SK-N-SH treated with all-trans-retinoic acid at 6 μM for 48 hours (cell line): Measurements from ENCODE around the gene DPP10.

Source experiments
- ATAC-seq: fragments of 200-7000 bp; cut with Tn5 transposase; 3 replicates; pipeline ENCODE4 v1.9.1; 2020; ENCODE audit warnings: mild to moderate bottlenecking, moderate library complexity
- ARNTL ChIP-seq: fragments of 450-650 bp; formaldehyde crosslinking; IDR thresholded peaks from 2 replicates; pipeline ENCODE4 v1.5.0; 2020; ENCODE audit warnings: low read depth, mild to moderate bottlenecking, moderate library complexity, borderline replicate concordance
- CREB5 ChIP-seq: fragments of 250-450 bp; sonication (Bioruptor Pico); IDR thresholded peaks from 2 replicates; pipeline ENCODE4 v1.5.1; 2020; ENCODE audit warnings: low read depth, mild to moderate bottlenecking, moderate library complexity
- CSDC2 ChIP-seq: fragments of 250-450 bp; sonication (Bioruptor Pico); IDR thresholded peaks from 2 replicates; pipeline ENCODE4 v1.5.0; 2020; ENCODE audit warnings: mild to moderate bottlenecking, moderate library complexity
- ESRRG ChIP-seq: fragments of 250-450 bp; sonication (Bioruptor Pico); IDR thresholded peaks from 2 replicates; pipeline ENCODE4 v1.6.1; 2021; ENCODE audit warnings: mild to moderate bottlenecking
- GLIS3 ChIP-seq: fragments of 250-450 bp; sonication (Bioruptor Pico); IDR thresholded peaks from 2 replicates; pipeline ENCODE4 v1.5.0; 2020; ENCODE audit warnings: mild to moderate bottlenecking, moderate library complexity
- ISL1 ChIP-seq: fragments of 250-450 bp; sonication (Bioruptor Pico); IDR thresholded peaks from 2 replicates; pipeline ENCODE4 v2.1.2; 2022; ENCODE audit warnings: mild to moderate bottlenecking, moderate library complexity
- OSR1 ChIP-seq: fragments of 250-450 bp; sonication (Bioruptor Pico); IDR thresholded peaks from 2 replicates; pipeline ENCODE4 v1.8.0; 2022; ENCODE audit warnings: moderate library complexity, mild to moderate bottlenecking, inconsistent platforms
- RARB ChIP-seq: fragments of 250-450 bp; sonication (Bioruptor Pico); IDR thresholded peaks from 2 replicates; pipeline ENCODE4 v1.8.0; 2021; ENCODE audit warnings: mild to moderate bottlenecking, moderate library complexity
- SNAI2 ChIP-seq: fragments of 250-450 bp; sonication (Bioruptor Pico); IDR thresholded peaks from 2 replicates; pipeline ENCODE4 v1.5.0; 2020; ENCODE audit warnings: mild to moderate bottlenecking, moderate library complexity
- TCF4 ChIP-seq: fragments of 250-450 bp; sonication (Bioruptor Pico); IDR thresholded peaks from 2 replicates; pipeline ENCODE4 v1.8.0; 2021; ENCODE audit warnings: mild to moderate bottlenecking, moderate library complexity, borderline replicate concordance
- TOX ChIP-seq: fragments of 250-450 bp; sonication (Bioruptor Pico); IDR thresholded peaks from 2 replicates; pipeline ENCODE4 v1.8.0; 2021; ENCODE audit warnings: mild to moderate bottlenecking, moderate library complexity, borderline replicate concordance
- ZC3H10 ChIP-seq: fragments of 250-450 bp; sonication (Bioruptor Pico); IDR thresholded peaks from 2 replicates; pipeline ENCODE4 v1.5.1; 2021; ENCODE audit warnings: mild to moderate bottlenecking, moderate library complexity
- ZFP3 ChIP-seq: fragments of 250-450 bp; sonication (Bioruptor Pico); IDR thresholded peaks from 2 replicates; pipeline ENCODE4 v1.5.0; 2020; ENCODE audit warnings: mild to moderate bottlenecking, moderate library complexity
- ZFP30 ChIP-seq: fragments of 450-650 bp; formaldehyde crosslinking; IDR thresholded peaks from 2 replicates; pipeline ENCODE4 v1.5.0; 2022; ENCODE audit warnings: mild to moderate bottlenecking, moderate library complexity
- ZNF565 ChIP-seq: fragments of 450-650 bp; formaldehyde crosslinking; conservative IDR thresholded peaks from 2 replicates; pipeline ENCODE4 v1.5.0; 2020; ENCODE audit warnings: low read depth, mild to moderate bottlenecking, moderate library complexity
- ZNF70 ChIP-seq: fragments of 450-650 bp; formaldehyde crosslinking; IDR thresholded peaks from 2 replicates; pipeline ENCODE4 v1.5.0; 2020; ENCODE audit warnings: mild to moderate bottlenecking, moderate library complexity
- ZNF8 ChIP-seq: fragments of 450-650 bp; formaldehyde crosslinking; IDR thresholded peaks from 2 replicates; pipeline ENCODE4 v1.5.0; 2020; ENCODE audit warnings: mild to moderate bottlenecking, moderate library complexity
- TF ChIP-seq, protein P1 (sequence below): fragments of 250-450 bp; sonication (Bioruptor Pico); IDR thresholded peaks from 2 replicates; pipeline ENCODE4 v1.8.0; 2020; ENCODE audit warnings: mild to moderate bottlenecking, moderate library complexity, borderline replicate concordance
- TF ChIP-seq, protein P2 (sequence below): fragments of 250-450 bp; sonication (Bioruptor Pico); IDR thresholded peaks from 2 replicates; pipeline ENCODE4 v1.5.1; 2021; ENCODE audit warnings: mild to moderate bottlenecking, moderate library complexity
- TF ChIP-seq, protein P3 (sequence below): fragments of 250-450 bp; sonication (Bioruptor Pico); IDR thresholded peaks from 2 replicates; pipeline ENCODE4 v1.5.0; 2020; ENCODE audit warnings: mild to moderate bottlenecking, moderate library complexity
- TF ChIP-seq, protein P4 (sequence below): fragments of 250-450 bp; sonication (Bioruptor Pico); IDR thresholded peaks from 2 replicates; pipeline ENCODE4 v1.8.0; 2021; ENCODE audit warnings: low read depth, mild to moderate bottlenecking, moderate library complexity, borderline replicate concordance

DPP10 gene

GRCh38 chr2:114424699-114425098, 17.7 kb upstream of the DPP10 start:
- TF ChIP-seq TCF4 (CRISPR knock-in tag) (no peak), TOX (no peak), RARB (CRISPR knock-in tag) (no peak), CREB5 (CRISPR knock-in tag) (no peak), ISL1 (no peak), ZNF565 (CRISPR knock-in tag) (no peak), GLIS3 (no peak), ZC3H10 (CRISPR knock-in tag) (no peak), OSR1 (CRISPR knock-in tag) (no peak), ZFP30 (CRISPR knock-in tag) (no peak), ESRRG (no peak), ZNF8 (no peak), ZNF70 (CRISPR knock-in tag) (no peak)
- TF ChIP-seq, protein P1, sequence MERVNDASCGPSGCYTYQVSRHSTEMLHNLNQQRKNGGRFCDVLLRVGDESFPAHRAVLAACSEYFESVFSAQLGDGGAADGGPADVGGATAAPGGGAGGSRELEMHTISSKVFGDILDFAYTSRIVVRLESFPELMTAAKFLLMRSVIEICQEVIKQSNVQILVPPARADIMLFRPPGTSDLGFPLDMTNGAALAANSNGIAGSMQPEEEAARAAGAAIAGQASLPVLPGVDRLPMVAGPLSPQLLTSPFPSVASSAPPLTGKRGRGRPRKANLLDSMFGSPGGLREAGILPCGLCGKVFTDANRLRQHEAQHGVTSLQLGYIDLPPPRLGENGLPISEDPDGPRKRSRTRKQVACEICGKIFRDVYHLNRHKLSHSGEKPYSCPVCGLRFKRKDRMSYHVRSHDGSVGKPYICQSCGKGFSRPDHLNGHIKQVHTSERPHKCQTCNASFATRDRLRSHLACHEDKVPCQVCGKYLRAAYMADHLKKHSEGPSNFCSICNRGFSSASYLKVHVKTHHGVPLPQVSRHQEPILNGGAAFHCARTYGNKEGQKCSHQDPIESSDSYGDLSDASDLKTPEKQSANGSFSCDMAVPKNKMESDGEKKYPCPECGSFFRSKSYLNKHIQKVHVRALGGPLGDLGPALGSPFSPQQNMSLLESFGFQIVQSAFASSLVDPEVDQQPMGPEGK = no peak
- TF ChIP-seq, protein P2, sequence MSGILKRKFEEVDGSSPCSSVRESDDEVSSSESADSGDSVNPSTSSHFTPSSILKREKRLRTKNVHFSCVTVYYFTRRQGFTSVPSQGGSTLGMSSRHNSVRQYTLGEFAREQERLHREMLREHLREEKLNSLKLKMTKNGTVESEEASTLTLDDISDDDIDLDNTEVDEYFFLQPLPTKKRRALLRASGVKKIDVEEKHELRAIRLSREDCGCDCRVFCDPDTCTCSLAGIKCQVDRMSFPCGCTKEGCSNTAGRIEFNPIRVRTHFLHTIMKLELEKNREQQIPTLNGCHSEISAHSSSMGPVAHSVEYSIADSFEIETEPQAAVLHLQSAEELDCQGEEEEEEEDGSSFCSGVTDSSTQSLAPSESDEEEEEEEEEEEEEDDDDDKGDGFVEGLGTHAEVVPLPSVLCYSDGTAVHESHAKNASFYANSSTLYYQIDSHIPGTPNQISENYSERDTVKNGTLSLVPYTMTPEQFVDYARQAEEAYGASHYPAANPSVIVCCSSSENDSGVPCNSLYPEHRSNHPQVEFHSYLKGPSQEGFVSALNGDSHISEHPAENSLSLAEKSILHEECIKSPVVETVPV = no peak
- TF ChIP-seq, protein P3, sequence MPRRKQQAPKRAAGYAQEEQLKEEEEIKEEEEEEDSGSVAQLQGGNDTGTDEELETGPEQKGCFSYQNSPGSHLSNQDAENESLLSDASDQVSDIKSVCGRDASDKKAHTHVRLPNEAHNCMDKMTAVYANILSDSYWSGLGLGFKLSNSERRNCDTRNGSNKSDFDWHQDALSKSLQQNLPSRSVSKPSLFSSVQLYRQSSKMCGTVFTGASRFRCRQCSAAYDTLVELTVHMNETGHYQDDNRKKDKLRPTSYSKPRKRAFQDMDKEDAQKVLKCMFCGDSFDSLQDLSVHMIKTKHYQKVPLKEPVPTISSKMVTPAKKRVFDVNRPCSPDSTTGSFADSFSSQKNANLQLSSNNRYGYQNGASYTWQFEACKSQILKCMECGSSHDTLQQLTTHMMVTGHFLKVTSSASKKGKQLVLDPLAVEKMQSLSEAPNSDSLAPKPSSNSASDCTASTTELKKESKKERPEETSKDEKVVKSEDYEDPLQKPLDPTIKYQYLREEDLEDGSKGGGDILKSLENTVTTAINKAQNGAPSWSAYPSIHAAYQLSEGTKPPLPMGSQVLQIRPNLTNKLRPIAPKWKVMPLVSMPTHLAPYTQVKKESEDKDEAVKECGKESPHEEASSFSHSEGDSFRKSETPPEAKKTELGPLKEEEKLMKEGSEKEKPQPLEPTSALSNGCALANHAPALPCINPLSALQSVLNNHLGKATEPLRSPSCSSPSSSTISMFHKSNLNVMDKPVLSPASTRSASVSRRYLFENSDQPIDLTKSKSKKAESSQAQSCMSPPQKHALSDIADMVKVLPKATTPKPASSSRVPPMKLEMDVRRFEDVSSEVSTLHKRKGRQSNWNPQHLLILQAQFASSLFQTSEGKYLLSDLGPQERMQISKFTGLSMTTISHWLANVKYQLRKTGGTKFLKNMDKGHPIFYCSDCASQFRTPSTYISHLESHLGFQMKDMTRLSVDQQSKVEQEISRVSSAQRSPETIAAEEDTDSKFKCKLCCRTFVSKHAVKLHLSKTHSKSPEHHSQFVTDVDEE = no peak
- TF ChIP-seq, protein P4, sequence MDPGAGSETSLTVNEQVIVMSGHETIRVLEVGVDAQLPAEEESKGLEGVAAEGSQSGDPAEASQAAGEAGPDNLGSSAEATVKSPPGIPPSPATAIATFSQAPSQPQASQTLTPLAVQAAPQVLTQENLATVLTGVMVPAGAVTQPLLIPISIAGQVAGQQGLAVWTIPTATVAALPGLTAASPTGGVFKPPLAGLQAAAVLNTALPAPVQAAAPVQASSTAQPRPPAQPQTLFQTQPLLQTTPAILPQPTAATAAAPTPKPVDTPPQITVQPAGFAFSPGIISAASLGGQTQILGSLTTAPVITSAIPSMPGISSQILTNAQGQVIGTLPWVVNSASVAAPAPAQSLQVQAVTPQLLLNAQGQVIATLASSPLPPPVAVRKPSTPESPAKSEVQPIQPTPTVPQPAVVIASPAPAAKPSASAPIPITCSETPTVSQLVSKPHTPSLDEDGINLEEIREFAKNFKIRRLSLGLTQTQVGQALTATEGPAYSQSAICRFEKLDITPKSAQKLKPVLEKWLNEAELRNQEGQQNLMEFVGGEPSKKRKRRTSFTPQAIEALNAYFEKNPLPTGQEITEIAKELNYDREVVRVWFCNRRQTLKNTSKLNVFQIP (CRISPR knock-in tag) = no peak
- no peak for ATAC-seq

GRCh38 chr2:114426756-114427155, 15.7 kb upstream of the DPP10 start:
- ATAC-seq = no peak
- TF ChIP-seq ZNF8 = no peak
- no peak for TF ChIP-seq CREB5 (CRISPR knock-in tag)
- TF ChIP-seq ARNTL (CRISPR knock-in tag) = no peak
- TF ChIP-seq OSR1 (CRISPR knock-in tag) = no peak
- TF ChIP-seq ZFP30 (CRISPR knock-in tag) = no peak
- no peak for TF ChIP-seq CSDC2 (CRISPR knock-in tag)
- TF ChIP-seq ESRRG = no peak
- TF ChIP-seq ZFP3 = no peak
- TF ChIP-seq, protein P1 = no peak
- no peak for TF ChIP-seq SNAI2 (CRISPR knock-in tag)
- TF ChIP-seq, protein P2 = no peak
- TF ChIP-seq, protein P4 (CRISPR knock-in tag) = no peak
- TF ChIP-seq, protein P3 = no peak
